Measurements from ENCODE around the gene C16orf86.

GRCh38 chr16:67657751-67658518 is 8.7 kb upstream of the C16orf86 start:
- TF ChIP-seq POLR2AphosphoS5 (IDR thresholded peaks at IDR 0.05; ENCODE audit: borderline replicate concordance, low read depth, low read length), result no peak
- TF ChIP-seq EZH2 (IDR thresholded peaks at IDR 0.05), result no peak

Measured in SK-N-MC (cell line).